AG09309 (cell line): Measurements from ENCODE around the gene KRTAP16-1.
"Not testable (repeated sequence)": the region's sequence is repeated elsewhere in the genome, so short reads cannot be mapped to it uniquely, and the experiment has no call there.

Source experiments
- DNase-seq: peaks from one replicate; pipeline ENCODE4 v3.0.0-alpha.2; 2010; ENCODE audit warnings: low read depth
- H3K4me3 ChIP-seq: 2 replicates; pipeline ENCODE4 v1.5.1; 2011; ENCODE audit warnings: mild to moderate bottlenecking, low read depth, low read length, moderate library complexity; ENCODE audit not compliant: control insufficient read depth
- TF ChIP-seq, protein P1 (sequence below): IDR thresholded peaks from 2 replicates; pipeline ENCODE4 v1.5.1; 2011; ENCODE audit warnings: mild to moderate bottlenecking, low read depth, low read length, inconsistent platforms; ENCODE audit not compliant: insufficient read depth, control insufficient read depth; ENCODE audit errors: missing control alignments

KRTAP16-1 gene

GRCh38 chr17:41284546-41284945, 24.6 kb downstream of the KRTAP16-1 start:
- DNase-seq, result no peak
- TF ChIP-seq, protein P1, sequence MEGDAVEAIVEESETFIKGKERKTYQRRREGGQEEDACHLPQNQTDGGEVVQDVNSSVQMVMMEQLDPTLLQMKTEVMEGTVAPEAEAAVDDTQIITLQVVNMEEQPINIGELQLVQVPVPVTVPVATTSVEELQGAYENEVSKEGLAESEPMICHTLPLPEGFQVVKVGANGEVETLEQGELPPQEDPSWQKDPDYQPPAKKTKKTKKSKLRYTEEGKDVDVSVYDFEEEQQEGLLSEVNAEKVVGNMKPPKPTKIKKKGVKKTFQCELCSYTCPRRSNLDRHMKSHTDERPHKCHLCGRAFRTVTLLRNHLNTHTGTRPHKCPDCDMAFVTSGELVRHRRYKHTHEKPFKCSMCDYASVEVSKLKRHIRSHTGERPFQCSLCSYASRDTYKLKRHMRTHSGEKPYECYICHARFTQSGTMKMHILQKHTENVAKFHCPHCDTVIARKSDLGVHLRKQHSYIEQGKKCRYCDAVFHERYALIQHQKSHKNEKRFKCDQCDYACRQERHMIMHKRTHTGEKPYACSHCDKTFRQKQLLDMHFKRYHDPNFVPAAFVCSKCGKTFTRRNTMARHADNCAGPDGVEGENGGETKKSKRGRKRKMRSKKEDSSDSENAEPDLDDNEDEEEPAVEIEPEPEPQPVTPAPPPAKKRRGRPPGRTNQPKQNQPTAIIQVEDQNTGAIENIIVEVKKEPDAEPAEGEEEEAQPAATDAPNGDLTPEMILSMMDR, result no peak
- no peak overlapping the region for H3K4me3 ChIP-seq

DNA sequence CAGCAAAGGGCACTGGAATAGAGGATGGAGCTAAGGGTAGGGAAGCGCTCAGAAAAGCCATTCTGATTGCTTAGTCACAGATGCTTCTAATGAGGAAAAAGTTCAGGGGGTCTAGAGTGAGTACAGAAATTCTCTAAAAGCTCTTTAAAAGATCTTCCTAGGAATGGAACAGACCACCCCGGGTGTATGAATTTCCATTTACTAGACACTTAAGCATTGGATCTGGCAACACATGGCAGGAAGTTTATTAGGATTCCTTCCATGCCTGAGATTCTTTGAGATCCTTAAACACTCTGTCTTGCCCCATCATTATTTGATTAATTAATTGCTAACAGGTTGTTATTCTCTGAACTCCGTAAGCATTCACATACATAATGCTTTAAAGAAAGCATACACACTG, 25.1 kb downstream of the KRTAP16-1 start:
- TF ChIP-seq, protein P1, result no peak
- no peak overlapping the region for H3K4me3 ChIP-seq
- peak; percentile 75 for DNase-seq

GRCh38 chr17:41278176-41278955, 30.7 kb downstream of the KRTAP16-1 start:
- TF ChIP-seq, protein P1, result no peak
- DNase-seq, result no peak
- H3K4me3 ChIP-seq, result no peak overlapping the region

DNA sequence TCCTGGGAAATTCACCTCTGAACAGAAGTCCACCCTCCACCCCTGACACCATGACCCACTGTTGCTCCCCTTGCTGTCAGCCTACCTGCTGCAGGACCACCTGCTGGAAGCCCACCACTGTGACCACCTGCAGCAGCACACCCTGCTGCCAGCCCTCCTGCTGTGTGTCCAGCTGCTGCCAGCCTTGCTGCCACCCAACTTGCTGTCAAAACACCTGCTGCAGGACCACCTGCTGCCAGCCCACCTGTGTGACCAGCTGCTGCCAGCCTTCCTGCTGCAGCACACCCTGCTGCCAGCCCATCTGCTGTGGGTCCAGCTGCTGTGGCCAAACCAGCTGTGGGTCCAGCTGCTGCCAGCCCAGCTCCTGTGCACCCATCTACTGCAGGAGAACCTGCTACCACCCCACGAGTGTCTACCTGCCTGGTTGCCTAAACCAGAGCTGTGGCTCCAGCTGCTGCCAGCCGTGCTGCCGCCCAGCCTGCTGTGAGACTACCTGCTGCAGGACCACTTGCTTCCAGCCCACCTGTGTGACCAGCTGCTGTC, 33.4 kb downstream of the KRTAP16-1 start, which contains the start of gene KRTAP9-7:
KRTAP9-7 (plus strand) TSS at position 51 of the 543 bp plus-strand sequence; CDS start at position 51, 0 bp downstream.
- not testable (repeated sequence) for H3K4me3 ChIP-seq, DNase-seq

DNA sequence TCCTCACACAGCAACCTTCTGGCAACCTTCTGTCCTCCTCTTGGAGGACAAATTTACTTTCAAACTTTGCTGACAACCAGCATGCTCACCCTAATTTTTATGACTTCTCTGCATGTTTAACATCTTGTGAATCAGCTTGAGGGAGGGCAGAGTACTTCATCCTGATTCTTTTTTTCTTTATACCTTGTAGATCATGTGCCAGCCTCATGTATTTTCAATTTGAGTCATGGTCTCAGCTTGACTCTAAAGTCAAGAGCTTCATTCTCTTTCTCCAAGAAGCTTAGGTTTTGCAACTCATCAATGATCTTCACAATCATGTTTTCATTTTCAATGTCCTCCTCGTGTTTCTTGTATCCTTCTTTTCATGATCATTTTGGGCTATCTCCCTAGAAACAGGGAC, 37.3 kb downstream of the KRTAP16-1 start:
- H3K4me3 ChIP-seq, result no peak overlapping the region
- TF ChIP-seq, protein P1, result no peak
- DNase-seq, result no peak

DNA sequence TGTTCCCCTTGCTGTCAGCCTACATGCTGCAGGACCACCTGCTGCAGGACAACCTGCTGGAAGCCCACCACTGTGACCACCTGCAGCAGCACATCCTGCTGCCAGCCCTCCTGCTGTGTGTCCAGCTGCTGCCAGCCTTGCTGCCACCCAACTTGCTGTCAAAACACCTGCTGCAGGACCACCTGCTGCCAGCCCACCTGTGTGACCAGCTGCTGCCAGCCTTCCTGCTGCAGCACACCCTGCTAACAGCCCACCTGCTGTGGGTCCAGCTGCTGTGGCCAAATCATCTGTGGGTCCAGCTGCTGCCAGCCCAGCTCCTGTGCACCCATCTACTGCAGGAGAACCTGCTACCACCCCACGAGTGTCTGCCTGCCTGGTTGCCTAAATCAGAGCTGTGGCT, 37.8 kb downstream of the KRTAP16-1 start:
- H3K4me3 ChIP-seq, DNase-seq: not testable (repeated sequence)

GRCh38 chr17:41267711-41268110, 41.4 kb downstream of the KRTAP16-1 start:
- no peak overlapping the region for H3K4me3 ChIP-seq
- DNase-seq, result no peak
- TF ChIP-seq, protein P1, result no peak
